H1 (cell line): Measurements from ENCODE around the gene POLD1. TPM values are rescaled to one million over a fixed set of nuclear protein-coding genes. Genes with fewer than 3 reads are reported as not detected.

Experiments
- CTBP2 ChIP-seq: IDR thresholded peaks from 2 replicates; pipeline ENCODE4 v1.7.0; 2011; ENCODE audit warnings: borderline replicate concordance, mild to moderate bottlenecking, moderate library complexity, mixed read lengths, low read length; ENCODE audit not compliant: insufficient read depth, insufficient read length
- GABPA ChIP-seq: IDR thresholded peaks from 2 replicates; pipeline ENCODE4 v1.6.1; 2011; ENCODE audit warnings: mild to moderate bottlenecking, low read length, moderate library complexity, borderline replicate concordance; ENCODE audit not compliant: insufficient read depth
- HDAC2 ChIP-seq, 2 experiments: fragments of 300-600 bp in 1 of 2; sonication (generic) in 1 of 2; IDR thresholded peaks; 2 replicates each; pipeline ENCODE4 v1.6.1; 2011 to 2012; ENCODE audit warnings: low read depth in 2 of 2, low read length in 2 of 2, mild to moderate bottlenecking in 2 of 2, moderate library complexity in 2 of 2, borderline replicate concordance in 1 of 2, inconsistent platforms in 1 of 2
- KDM5A ChIP-seq: fragments of 200-600 bp; IDR thresholded peaks from 2 replicates; pipeline ENCODE4 v1.7.1; 2012; ENCODE audit warnings: mild to moderate bottlenecking, low read length, inconsistent platforms, mixed read lengths
- POLR2A ChIP-seq, 2 experiments: IDR thresholded peaks; 1 replicate in 1 of 2; 2 replicates in 1 of 2; pipeline ENCODE4 v1.6.1; 2011; ENCODE audit warnings: low read depth in 2 of 2, low read length in 2 of 2, mild to moderate bottlenecking in 2 of 2; ENCODE audit errors: control extremely low read depth in 1 of 2
- SP2 ChIP-seq: IDR thresholded peaks from 2 replicates; pipeline ENCODE4 v1.6.1; 2012; ENCODE audit warnings: mild to moderate bottlenecking, low read length, inconsistent platforms
- polyA plus RNA-seq, 7 experiments: library from polyadenylated mRNA; depleted of rRNA in 3 of 7; stranded (reverse) in 5 of 7; unstranded in 2 of 7; fragments of >200 nt in 5 of 7; fragments of 200-250 nt in 2 of 7; gene quantifications; 1 replicate in 5 of 7; 2 replicates in 1 of 7; 4 replicates in 1 of 7; pipeline versions ENCODE4 v1.2.1 to v1.2.3, GENCODE V29; 2011 to 2013; ENCODE audit warnings: missing spikeins in 2 of 7, mixed read lengths in 2 of 7
- total RNA-seq: library from RNA; stranded (reverse); fragmentation: NEBNext Ultra II Directional; extraction: Animal tissue kit (Norgen Biotek cat#: 25700); gene quantifications from 2 replicates; pipeline ENCODE4 v1.2.1, GENCODE V29; 2021
- TF ChIP-seq, protein P1 (sequence below): fragments of 300-600 bp; sonication (generic); IDR thresholded peaks from 2 replicates; pipeline ENCODE4 v1.7.1; 2012; ENCODE audit warnings: low read length, moderate library complexity, mild to moderate bottlenecking, inconsistent platforms; ENCODE audit not compliant: insufficient replicate concordance

The POLD1 gene
- total and polyA plus RNA-seq, 2 of the 8 experiments (the other 6 are each of a cell fraction or from before 2014, with no cell fraction given) = 141 to 142 TPM

DNA sequence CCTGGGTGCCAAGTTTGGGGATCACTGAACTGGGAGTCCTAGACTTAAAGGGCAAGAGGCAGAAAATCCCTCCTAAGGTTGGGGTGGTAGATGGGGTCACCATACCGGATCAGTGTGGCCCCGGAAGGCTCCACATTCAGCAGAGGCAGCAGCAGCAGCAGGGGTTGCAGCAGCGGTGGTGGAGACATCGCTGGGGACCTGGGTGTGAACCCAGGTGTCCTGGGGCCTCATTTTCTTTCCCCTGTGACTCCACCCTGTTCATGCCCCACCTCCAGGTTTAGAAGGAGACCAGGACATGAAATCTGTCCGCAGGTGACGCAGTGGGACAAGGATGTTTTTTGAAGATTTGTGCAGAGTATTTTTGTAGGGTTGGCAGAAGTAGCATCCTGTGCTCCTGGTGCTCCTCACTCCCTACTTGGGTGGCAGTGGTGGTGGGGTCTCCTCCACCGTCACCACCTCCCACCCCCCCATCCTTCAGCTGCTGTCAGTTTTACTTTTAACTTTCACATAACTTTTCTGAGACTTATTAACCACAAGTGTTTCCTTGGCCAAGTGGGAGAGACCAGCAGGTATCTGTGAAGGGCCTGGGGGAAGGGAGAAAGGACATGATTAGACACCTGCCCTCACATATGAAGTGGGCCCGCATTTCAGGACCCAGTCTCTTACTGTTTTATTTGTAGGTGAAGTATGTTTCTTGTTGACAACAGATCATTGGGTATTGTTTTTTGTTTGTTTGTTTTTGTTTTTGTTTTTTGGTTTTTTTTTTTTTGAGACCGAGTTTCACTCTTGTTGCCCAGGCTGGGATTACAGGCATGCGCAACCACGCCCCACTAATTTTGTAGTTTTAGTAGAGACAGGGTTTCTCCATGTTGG is 18.5 kb upstream of the POLD1 start, which contains the start of gene NAPSA (continued):
- TF ChIP-seq GABPA (no peak), SP2 (no peak), KDM5A (no peak), CTBP2 (no peak), POLR2A (IDR thresholded peaks at IDR 0.05; ENCODE audit: control extremely low read depth in 1 of 2, low read depth in 2 of 2, low read length in 2 of 2) (no peak), HDAC2 (IDR thresholded peaks at IDR 0.05; ENCODE audit: borderline replicate concordance in 1 of 2, low read depth in 2 of 2, low read length in 2 of 2) (no peak)
- TF ChIP-seq, protein P1, sequence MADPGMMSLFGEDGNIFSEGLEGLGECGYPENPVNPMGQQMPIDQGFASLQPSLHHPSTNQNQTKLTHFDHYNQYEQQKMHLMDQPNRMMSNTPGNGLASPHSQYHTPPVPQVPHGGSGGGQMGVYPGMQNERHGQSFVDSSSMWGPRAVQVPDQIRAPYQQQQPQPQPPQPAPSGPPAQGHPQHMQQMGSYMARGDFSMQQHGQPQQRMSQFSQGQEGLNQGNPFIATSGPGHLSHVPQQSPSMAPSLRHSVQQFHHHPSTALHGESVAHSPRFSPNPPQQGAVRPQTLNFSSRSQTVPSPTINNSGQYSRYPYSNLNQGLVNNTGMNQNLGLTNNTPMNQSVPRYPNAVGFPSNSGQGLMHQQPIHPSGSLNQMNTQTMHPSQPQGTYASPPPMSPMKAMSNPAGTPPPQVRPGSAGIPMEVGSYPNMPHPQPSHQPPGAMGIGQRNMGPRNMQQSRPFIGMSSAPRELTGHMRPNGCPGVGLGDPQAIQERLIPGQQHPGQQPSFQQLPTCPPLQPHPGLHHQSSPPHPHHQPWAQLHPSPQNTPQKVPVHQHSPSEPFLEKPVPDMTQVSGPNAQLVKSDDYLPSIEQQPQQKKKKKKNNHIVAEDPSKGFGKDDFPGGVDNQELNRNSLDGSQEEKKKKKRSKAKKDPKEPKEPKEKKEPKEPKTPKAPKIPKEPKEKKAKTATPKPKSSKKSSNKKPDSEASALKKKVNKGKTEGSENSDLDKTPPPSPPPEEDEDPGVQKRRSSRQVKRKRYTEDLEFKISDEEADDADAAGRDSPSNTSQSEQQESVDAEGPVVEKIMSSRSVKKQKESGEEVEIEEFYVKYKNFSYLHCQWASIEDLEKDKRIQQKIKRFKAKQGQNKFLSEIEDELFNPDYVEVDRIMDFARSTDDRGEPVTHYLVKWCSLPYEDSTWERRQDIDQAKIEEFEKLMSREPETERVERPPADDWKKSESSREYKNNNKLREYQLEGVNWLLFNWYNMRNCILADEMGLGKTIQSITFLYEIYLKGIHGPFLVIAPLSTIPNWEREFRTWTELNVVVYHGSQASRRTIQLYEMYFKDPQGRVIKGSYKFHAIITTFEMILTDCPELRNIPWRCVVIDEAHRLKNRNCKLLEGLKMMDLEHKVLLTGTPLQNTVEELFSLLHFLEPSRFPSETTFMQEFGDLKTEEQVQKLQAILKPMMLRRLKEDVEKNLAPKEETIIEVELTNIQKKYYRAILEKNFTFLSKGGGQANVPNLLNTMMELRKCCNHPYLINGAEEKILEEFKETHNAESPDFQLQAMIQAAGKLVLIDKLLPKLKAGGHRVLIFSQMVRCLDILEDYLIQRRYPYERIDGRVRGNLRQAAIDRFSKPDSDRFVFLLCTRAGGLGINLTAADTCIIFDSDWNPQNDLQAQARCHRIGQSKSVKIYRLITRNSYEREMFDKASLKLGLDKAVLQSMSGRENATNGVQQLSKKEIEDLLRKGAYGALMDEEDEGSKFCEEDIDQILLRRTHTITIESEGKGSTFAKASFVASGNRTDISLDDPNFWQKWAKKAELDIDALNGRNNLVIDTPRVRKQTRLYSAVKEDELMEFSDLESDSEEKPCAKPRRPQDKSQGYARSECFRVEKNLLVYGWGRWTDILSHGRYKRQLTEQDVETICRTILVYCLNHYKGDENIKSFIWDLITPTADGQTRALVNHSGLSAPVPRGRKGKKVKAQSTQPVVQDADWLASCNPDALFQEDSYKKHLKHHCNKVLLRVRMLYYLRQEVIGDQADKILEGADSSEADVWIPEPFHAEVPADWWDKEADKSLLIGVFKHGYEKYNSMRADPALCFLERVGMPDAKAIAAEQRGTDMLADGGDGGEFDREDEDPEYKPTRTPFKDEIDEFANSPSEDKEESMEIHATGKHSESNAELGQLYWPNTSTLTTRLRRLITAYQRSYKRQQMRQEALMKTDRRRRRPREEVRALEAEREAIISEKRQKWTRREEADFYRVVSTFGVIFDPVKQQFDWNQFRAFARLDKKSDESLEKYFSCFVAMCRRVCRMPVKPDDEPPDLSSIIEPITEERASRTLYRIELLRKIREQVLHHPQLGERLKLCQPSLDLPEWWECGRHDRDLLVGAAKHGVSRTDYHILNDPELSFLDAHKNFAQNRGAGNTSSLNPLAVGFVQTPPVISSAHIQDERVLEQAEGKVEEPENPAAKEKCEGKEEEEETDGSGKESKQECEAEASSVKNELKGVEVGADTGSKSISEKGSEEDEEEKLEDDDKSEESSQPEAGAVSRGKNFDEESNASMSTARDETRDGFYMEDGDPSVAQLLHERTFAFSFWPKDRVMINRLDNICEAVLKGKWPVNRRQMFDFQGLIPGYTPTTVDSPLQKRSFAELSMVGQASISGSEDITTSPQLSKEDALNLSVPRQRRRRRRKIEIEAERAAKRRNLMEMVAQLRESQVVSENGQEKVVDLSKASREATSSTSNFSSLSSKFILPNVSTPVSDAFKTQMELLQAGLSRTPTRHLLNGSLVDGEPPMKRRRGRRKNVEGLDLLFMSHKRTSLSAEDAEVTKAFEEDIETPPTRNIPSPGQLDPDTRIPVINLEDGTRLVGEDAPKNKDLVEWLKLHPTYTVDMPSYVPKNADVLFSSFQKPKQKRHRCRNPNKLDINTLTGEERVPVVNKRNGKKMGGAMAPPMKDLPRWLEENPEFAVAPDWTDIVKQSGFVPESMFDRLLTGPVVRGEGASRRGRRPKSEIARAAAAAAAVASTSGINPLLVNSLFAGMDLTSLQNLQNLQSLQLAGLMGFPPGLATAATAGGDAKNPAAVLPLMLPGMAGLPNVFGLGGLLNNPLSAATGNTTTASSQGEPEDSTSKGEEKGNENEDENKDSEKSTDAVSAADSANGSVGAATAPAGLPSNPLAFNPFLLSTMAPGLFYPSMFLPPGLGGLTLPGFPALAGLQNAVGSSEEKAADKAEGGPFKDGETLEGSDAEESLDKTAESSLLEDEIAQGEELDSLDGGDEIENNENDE = no peak
